HG02885 (cell line): ENCODE data around the gene IKZF3.

Source experiments
- ATAC-seq: cut with Tn5 transposase; IDR thresholded peaks from one replicate; pipeline ENCODE4 v1.9.1; 2021; ENCODE audit warnings: mild to moderate bottlenecking; ENCODE audit not compliant: unreplicated experiment, poor library complexity

Gene IKZF3

DNA sequence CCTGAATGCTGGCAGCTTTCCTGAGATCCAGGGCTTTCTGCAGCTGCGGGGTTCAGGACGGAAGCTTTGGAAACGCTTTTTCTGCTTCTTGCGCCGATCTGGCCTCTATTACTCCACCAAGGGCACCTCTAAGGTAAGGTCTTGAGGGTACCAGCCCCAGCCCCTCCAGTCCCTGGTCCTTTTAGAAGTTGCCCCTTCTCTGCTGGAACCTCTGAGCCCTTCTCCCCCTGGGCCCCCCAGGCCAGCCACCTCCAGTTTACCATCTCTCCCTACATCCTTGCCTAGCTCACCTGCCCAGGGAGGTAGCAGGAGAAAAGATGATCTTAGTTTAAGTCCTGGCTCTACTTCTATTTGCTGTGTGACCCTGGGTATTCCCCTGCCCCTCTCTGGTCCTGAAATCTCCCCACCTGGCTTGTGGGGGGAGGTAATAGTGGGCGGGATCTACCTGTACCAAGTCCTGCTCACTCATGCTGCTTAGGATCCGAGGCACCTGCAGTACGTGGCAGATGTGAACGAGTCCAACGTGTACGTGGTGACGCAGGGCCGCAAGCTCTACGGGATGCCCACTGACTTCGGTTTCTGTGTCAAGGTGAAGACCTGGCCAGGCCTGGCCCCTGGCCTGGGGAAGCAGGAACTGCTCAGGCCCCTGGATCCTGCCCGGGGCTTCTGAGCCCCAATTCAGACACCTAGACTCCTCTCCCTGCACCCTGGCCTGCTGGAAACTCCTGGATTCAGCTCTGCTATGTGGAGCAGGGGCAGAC is 119.9 kb downstream of the IKZF3 start:
- ATAC-seq: no peak

DNA sequence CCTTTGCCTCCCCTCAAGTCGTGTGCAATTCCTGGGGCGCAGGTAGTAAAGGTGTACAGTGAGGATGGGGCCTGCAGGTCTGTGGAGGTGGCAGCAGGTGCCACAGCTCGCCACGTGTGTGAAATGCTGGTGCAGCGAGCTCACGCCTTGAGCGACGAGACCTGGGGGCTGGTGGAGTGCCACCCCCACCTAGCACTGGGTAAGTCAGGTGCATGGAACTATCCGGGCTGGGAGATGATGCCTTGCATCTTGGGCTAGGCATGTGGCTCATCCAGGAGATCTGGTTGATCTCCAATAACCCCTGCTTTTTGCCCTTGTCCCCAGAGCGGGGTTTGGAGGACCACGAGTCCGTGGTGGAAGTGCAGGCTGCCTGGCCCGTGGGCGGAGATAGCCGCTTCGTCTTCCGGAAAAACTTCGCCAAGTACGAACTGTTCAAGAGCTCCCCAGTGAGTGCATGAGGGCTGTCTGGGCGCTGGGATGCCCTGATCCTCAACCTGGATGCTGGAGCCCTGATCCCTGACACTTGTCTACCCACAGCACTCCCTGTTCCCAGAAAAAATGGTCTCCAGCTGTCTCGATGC is 121.2 kb downstream of the IKZF3 start:
- no peak for ATAC-seq

DNA sequence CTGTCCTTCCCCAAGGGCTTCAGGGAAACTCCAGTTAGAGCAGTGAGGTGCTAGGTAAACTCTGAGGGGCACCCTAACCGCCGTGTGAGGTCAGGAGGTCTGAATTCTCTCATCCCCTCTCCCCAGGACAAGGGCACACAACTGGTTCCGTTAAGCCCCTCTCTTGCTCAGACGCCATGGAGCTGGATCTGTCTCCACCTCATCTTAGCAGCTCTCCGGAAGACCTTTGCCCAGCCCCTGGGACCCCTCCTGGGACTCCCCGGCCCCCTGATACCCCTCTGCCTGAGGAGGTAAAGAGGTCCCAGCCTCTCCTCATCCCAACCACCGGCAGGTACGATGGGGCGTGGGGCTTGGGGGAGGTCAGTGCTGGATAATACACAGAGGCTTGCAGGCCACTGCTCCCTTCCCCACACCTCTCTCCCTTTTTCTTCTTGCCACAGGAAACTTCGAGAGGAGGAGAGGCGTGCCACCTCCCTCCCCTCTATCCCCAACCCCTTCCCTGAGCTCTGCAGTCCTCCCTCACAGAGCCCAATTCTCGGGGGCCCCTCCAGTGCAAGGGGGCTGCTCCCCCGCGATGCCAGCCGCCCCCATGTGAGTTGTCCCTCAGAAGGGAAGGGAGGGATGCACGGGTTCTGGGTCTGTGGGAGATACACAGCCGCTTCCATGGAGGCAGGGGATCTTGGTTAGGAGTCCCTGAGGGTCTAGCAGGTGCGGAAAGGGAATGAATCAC is 121.8 kb downstream of the IKZF3 start:
- no peak for ATAC-seq

DNA sequence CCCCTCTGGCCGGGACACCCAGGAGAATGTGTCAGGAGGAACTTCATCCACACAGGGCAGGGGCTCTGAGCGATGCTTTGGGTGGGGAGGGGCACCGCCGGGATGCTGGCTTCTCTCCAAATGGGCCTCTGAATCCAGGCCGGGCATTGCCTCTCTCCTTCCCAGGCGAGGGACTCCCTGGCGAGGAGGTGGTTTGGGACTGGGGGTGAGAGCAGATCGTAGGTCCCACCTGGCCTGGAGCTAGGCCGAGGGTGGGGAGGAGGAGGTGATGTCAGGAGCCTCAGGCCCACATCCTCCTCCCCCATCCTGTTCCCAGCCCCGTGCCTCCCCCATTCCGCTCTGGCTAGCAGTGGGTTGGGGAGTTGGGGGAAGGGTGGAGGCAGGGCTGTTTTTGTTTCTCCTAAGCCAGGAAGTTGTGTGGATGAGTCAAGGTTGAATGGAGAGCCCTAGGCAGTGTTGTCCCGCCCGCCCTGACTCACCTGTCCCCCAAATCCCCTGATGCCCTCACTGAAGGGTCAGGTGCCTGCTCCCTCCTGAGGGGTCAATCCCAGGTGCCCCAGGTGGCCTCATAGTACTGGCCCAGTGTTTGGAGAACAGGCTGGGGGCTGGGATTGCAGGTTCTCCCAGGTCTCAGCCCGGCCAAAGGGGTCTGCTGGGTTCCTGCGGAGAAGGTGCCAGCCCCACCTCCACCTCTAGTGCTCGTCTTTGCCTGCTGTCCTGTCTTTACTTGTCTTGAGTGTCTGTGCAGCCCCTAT is 123.6 kb downstream of the IKZF3 start:
- no peak for ATAC-seq

DNA sequence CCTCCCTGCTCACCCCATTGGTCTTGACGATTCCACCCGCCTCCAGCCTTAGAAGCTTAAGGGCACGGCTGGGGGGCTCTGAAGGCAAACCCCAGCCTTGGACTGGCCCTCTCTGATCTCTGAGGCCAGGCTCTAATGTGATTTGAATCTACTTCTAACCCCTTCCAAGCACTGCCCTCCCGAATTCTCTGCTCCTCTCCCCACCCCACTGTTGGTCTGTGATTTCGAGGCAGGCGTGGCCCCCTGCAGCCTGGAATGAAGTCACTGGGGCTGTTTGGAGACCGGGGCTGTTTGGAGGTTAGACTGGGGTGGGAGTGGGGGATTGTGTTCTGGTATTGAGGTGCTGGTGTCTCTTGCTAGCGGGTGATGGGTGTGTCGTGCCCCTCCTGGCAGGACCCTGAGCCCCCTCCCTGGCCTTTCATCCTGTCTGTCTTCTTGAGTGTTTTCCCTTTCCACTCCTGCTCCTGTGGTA is 124.2 kb downstream of the IKZF3 start:
- no peak for ATAC-seq

DNA sequence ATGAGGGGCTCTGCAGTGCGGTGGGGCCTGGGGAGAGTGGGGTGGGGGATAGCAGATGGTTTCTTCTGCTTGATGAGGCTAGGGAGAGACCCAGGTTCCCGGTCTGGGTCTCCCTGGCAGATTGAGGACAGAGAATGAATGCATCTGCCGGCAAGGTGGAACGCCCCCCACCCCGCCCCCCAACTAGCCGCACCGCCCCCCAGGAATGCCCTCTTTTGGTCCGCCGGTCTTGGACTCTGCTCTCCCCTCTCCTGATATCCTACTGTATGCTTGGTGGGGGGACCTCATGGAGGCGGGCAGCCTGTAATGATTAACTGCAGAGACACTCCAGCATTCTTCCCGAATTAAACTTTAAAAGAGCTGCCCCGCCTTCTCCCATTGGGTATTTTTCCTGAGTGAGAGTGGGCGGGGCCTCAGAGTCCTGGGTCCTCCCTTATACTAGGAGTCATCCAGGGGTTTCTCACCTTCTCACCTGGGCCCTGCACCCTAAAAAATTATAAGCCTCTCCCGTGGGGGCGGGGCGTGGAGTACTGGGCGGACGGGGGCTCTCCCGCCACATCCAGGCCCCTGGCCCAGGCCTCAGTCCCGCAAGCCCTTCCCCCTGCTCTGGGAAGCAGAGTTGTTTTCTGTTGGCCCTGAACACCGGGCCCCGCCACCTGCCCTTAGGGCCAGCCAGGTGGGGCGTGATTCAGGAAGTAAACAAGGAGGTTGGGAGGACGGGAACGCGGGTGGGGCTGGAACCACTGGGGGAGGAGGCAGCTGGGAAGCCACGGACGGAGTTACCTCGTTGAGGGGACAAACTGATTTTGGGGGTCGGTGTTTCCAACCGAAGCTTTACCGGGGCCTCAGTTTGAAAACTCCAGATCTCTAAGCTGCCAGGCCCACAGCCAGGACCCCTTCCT is 124.9 kb downstream of the IKZF3 start:
- ATAC-seq: no peak

DNA sequence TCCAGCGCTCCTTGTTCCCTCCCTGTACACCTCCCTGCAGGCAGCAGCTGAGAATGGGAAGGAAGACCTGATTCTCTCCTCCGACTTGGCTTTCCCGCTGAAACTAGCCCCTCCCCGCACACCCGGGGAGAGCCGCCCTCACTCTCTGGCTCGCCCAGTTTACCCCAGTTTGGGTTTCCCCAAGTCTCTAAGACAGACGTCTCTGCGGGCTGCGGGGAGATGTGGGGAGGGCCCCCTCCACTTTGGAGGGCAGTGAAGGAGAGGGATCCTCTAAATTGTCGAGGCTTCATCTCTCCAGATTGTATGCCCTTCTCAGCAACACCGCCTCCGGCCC is 125.6 kb downstream of the IKZF3 start:
- no peak for ATAC-seq

DNA sequence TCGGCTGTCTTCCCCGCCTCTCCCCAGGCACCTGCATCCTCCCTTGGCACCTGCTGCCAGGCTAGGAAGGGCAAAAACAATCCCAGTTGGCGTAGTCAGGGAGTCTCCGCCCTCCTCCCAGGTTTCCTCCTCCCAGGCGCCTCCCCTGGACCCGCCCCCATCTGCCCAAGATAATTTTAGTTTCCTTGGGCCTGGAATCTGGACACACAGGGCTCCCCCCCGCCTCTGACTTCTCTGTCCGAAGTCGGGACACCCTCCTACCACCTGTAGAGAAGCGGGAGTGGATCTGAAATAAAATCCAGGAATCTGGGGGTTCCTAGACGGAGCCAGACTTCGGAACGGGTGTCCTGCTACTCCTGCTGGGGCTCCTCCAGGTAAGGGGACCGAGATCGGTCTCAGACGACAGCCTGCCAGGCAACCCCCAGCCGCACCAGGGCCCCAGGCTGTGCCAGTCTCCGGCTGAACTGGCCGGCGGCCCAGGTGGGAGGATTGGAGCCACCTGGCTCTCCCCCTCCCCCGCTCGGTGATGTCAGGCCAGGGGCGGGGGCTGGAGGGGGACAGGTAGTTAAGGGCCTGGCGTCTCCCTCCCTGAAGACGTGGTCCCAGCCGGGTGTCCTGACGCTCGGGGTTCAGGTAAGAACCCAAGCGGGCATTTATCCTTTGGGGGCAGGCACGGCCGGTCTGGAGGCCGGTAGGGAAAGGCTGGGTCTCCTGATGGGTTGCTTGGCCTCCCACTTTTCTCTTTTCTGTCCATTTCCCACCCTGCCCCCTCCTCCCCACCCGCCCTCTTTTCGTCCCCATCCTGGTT is 126.1 kb downstream of the IKZF3 start, which contains the start of gene GRB7:
TSS of gene GRB7 (plus strand) at position 179 of the 808 bp plus-strand sequence. CDS start 4,364 bp downstream, outside the sequence.
- no peak for ATAC-seq

DNA sequence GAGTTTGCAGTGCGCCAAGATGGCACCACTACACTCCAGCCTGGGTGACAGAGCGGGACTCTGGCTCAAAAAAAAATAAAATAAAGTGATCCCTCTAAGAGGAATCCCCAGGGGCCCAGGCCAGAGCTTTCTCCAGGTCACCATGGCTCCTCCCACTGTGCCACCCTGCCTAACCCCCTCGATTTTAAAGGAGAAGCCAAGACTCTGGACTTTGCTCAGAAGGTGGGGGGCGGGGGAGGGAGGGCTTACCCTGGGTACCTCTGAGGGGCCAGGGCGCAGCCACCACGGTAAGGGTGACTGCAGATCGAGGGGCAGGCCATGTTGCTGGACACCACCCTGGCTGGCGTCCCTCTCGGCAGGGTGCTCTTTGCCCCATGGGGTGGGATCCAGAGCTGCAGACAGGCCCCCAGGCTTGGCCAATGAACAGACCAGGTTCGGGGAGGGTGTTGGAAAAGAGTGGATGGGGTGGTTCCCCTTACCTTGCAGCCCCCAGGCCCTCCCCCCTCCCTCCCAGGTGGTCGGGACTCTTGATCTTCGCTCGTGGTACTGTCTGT is 126.8 kb downstream of the IKZF3 start:
- no peak for ATAC-seq

DNA sequence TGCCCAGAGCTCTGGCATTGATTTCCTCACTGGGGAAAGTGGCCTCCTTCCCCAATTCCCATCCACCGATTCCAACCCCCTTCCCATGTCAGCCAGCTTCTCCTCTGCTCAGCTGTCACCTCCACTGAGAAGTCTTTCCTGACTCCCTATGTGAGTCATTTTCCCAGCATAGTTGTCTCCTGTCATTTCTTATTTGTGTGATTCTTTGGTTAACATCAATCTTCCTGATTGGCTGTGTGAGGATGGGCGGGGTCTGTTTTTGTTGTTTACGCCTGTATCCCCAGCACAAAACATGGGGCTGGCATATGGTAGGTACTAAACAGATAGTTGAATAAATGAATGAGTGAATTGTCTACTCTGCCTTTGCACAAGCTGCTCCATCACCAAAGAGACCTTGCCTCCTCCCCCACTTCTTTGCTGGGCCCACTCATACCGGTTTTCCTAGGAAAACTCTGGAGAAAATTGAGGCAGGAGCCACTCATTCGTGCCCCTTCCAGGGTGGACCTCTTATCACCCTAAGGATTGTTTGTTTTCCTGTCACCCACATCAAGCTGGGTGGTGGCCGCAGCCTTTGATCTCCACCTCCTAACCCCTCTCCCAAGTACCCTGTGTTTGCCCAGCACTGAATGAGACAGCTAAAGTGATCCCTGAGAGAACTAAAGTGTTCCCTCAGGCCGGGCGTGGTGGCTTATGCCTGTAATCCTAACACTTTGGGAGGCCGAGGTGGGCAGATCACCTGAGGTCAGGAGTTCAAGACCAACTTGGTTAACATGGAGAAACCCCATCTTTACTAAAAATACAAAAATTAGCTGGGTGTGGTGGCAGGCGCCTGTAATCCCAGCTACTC is 127.6 kb downstream of the IKZF3 start:
- ATAC-seq: no peak

DNA sequence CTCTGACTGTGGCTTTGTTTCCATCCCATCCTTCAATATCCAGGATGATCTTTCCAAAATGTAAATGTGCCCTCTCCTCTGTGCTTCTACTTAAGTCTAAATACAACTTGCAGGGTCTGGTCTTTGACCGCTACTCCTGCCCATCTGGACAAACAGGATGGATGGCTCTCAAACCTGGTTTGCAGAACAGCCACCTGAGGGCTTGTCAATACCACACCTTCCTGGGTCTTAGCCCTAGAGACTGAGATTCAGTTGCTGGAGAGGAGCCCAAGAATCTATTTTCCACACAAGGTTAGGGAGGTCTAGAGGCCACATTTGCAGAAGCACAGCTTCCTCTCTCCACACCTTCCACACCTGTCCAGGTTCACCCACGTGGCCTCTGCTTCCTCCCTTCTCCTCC is 128.2 kb downstream of the IKZF3 start:
- no peak for ATAC-seq

DNA sequence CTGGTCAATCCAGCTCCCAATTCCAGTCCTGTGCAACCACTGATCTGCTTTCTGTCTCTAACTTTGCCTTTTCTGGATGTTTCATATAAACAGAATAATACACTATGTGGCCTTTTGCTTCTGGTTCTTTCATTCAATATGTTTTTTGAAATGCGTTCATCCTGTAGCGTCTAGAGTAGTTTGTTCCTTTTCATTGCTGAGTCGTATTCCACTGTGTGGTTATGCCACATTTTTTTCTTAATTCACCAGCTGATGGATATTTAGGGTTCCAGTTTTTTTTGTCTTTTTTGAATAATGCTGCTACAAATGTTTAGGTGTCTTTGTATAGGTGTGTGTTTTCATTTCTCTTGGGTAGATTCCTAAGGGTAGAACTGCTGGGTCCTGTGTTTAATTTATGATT is 131.5 kb downstream of the IKZF3 start:
- no peak for ATAC-seq

DNA sequence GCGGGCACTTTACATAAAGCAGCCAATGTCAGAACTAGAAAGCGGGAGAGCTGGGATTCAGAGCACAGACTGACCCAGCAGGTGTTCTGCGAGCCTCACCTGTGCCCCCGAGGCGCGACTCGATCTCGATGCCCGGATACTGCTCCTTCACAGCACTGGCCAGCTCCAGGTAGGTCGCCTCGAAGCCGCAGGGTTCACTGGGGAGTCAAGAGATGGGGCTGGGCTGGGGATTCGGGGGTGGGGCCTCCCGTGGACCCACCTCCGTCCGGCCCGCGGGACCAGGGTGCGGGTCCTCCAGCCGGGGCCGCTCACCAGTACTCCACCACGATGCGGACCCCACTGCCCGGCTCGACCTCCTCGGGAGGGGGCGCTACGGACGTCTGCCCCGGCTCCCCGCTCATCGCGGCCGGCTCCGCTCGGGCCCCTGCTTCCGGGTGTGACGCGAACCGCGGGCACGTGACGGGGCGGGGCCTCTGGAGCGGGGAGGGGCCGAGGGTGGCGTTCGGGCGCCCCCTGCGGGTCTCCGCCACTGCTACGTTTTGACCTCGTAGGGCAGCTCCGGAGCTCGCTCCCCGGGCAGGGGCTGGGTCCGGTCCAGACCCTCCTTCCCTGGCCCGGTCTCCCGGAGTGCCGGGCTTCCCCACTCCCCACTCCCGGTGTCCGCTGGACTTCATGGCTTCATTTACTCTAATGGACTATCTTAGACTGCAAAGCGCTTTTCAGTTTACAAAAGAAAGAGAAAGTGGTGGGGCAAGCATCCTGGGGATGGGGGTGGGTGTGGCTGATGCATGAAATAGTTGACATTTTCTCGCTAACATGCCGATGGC is 133.8 kb downstream of the IKZF3 start, which contains the start of gene MIEN1:
TSS of gene MIEN1 (minus strand) at position 438 of the 827 bp plus-strand sequence. CDS start at position 401, 37 bp downstream.
- peak; percentile 94 for ATAC-seq

DNA sequence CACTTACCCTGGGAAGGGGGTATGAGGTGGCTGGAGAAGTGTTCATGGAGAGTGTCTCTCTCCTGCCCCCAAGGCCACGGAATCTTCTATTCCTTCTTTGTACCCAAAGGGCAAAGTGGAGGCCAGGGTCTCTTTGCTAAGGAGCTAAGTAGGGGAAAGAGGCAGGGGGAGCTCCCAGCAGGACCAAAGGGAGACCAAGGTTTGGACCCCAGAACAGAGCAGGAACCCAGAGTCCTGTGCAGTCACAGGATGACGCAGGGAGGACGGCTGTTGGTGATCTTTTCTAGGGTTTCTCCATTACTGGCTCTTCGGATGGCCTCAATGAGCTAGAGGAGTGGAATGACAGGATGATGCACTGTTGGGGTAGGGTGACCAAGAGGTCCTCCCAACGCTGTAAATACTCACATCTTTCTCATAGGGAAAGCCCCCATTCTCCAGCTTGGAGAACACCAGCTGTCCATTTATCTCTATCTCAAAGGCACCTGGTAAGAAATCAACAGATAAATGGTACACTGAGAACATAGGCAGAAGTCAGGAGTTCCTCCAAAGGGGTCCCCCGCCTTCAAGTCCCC is 134.7 kb downstream of the IKZF3 start:
- no peak for ATAC-seq

DNA sequence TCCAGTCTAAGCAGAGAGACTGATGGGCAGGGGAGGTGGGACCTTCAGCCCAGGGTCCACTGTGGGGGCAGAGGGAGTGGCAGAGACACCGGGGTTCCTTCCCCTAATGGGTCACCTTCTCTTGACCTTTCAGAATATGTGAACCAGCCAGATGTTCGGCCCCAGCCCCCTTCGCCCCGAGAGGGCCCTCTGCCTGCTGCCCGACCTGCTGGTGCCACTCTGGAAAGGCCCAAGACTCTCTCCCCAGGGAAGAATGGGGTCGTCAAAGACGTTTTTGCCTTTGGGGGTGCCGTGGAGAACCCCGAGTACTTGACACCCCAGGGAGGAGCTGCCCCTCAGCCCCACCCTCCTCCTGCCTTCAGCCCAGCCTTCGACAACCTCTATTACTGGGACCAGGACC is 136.6 kb downstream of the IKZF3 start:
- ATAC-seq: no peak

DNA sequence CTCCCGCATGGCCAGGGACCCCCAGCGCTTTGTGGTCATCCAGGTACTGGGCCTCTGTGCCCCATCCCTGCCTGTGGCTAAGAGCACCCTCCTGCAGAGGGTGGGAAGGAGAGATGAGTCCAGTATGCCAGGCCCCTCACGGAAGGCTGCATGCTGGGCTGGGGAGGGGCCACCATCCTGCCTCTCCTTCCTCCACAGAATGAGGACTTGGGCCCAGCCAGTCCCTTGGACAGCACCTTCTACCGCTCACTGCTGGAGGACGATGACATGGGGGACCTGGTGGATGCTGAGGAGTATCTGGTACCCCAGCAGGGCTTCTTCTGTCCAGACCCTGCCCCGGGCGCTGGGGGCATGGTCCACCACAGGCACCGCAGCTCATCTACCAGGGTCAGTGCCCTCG is 137.5 kb downstream of the IKZF3 start:
- no peak for ATAC-seq
